ENCODE measurements around the gene TP53AIP1. TPM values are rescaled to one million over a fixed set of nuclear protein-coding genes. Genes with fewer than 3 reads are reported as not detected.

Gene TP53AIP1
- total RNA-seq, 4 donors from 2014 or later, result 1.0 TPM; not detected in 3

DNA sequence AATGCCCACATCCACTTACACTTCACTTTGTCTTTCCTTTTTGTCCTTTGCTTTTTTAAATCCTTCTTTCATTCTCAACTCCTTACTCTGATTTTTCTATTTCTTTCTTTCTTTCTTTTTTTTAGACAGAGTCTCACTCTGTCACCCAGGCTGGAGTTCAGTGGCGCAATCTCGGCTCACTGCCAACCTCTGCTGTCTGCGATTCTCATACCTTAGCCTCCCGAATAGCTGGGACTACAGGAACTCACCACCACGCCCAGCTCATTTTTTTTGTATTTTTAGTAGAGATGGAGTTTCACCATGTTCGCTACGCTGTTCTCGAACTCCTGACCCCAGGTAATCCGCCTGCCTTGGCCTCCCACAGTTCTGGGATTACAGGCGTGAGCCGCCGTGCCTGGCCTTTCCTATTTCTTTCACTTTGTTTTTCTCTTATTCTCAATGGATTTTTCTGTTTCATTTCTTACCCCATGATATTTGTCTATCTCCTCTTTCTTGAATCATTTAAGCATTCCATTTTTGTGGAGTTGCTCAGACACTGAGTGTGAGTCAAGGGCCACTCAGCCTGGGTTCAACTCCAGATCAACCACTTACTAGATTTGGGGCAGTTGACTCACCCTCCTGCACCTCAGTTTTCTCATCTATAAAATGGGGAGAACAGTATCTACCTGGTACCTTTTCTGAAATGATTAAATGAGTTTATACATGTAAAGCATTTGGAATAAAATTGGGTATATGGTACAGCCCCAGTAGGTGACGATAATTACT is 43.9 kb downstream of the TP53AIP1 start:
- Histone ChIP-seq H3K4me1 (no peaks in the 10 kb centered on the region), H3K9me3 (no peaks in the 10 kb centered on the region), H3K27ac (no peak overlapping the region), H3K36me3 (no peaks in the 10 kb centered on the region), H3K4me3 (no peak overlapping the region), H3K27me3 (no peaks in the 10 kb centered on the region)
- TF ChIP-seq, protein P1, sequence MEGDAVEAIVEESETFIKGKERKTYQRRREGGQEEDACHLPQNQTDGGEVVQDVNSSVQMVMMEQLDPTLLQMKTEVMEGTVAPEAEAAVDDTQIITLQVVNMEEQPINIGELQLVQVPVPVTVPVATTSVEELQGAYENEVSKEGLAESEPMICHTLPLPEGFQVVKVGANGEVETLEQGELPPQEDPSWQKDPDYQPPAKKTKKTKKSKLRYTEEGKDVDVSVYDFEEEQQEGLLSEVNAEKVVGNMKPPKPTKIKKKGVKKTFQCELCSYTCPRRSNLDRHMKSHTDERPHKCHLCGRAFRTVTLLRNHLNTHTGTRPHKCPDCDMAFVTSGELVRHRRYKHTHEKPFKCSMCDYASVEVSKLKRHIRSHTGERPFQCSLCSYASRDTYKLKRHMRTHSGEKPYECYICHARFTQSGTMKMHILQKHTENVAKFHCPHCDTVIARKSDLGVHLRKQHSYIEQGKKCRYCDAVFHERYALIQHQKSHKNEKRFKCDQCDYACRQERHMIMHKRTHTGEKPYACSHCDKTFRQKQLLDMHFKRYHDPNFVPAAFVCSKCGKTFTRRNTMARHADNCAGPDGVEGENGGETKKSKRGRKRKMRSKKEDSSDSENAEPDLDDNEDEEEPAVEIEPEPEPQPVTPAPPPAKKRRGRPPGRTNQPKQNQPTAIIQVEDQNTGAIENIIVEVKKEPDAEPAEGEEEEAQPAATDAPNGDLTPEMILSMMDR (IDR thresholded peaks at IDR 0.05), result no peak
- no peak for TF ChIP-seq POLR2A (IDR thresholded peaks at IDR 0.05)
- intact Hi-C loops (cut with DNase I; ENCODE audit: low total_unique reads), result no loop called here
- no peak for DNase-seq

DNA sequence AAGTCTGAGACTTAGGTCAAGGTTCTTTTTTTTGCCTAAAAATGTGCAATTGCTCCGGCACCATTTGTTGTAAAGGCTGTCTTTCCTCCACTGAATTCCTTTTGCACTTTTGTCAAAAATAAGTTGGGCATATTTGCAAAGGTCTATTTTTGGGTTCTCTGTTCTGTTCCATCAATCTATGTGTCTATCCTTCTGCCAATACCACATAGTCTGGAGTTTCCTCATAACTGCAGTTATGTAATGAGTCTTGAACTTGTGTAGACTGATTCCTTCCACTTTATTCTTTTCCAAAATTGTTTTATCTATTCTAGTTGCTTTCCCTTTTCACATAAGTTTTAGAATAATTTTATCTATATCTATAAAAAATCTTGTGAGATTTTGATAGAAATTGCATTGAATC is 44.8 kb downstream of the TP53AIP1 start:
- DNase-seq, result no peak
- TF ChIP-seq, protein P1 (IDR thresholded peaks at IDR 0.05), result no peak
- TF ChIP-seq POLR2A (IDR thresholded peaks at IDR 0.05), result no peak

DNA sequence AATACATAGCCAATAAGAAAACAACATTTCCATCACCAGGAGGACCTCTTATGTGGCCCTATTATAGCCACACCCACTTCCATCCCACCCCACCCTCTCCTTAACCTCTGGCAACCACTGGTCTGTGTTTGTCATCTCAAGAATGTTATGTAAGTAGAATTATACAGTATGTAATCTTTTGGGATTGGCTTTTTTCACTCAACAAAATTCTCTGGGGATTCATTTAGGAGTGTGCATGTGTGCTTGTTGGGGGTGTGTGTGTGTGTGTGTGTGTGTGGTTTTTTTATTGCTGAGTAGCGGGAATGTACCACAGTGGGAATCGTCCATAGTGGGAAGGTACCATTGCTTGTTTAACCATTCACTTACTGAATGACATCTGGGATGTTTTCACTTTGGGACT is 46.3 kb downstream of the TP53AIP1 start:
- Histone ChIP-seq H3K27ac (no peak overlapping the region), H3K4me3 (no peak overlapping the region), H3K4me1 (peaks cover 0 to 2% of the 10 kb centered on the region in 2 donors), H3K9me3 (no peaks in the 10 kb centered on the region), H3K36me3 (no peaks in the 10 kb centered on the region), H3K27me3 (no peaks in the 10 kb centered on the region)
- intact Hi-C loops (cut with DNase I; ENCODE audit: low total_unique reads), result no loop called here
- no peak for TF ChIP-seq POLR2A (IDR thresholded peaks at IDR 0.05)
- TF ChIP-seq, protein P1 (IDR thresholded peaks at IDR 0.05), result no peak
- DNase-seq, result no peak

More for the DNA sequence above, 44.8 kb downstream of the TP53AIP1 start:
- H3K27ac ChIP-seq, result no peak overlapping the region
- H3K27me3 ChIP-seq, result no peaks in the 10 kb centered on the region
- no peaks in the 10 kb centered on the region for H3K4me1 ChIP-seq
- no peaks in the 10 kb centered on the region for H3K9me3 ChIP-seq
- intact Hi-C loops (cut with DNase I; ENCODE audit: low total_unique reads), result no loop called here
- H3K4me3 ChIP-seq, result no peak overlapping the region
- H3K36me3 ChIP-seq, result no peaks in the 10 kb centered on the region

DNA sequence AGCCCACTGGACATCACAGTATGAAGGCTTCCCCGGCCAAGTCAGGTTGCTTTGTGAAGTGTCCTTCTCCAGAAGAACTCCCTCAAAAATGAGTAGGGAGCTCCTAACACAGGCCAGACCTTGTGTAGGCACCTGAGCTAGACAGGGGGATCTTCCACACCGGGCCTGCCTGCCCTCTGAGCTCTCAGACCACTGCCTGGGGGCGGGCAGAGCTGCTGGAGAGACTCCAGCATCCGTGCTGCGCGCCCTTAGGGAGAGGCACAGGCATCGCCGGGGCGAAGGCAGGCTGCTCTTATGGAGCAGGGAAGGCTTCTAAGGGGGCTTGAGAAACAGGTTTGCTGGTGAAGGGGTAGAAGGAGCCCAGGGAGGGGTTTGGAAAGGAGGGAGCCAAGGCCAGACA is 47.1 kb downstream of the TP53AIP1 start:
- no peak for DNase-seq
- no peak for TF ChIP-seq POLR2A (IDR thresholded peaks at IDR 0.05)
- TF ChIP-seq, protein P1 (IDR thresholded peaks at IDR 0.05), result no peak
- H3K4me3 ChIP-seq, result no peak overlapping the region
- no peak overlapping the region for H3K27ac ChIP-seq
- H3K36me3 ChIP-seq, result no peaks in the 10 kb centered on the region
- intact Hi-C loops (cut with DNase I; ENCODE audit: low total_unique reads), result no loop called here
- no peaks in the 10 kb centered on the region for H3K9me3 ChIP-seq
- H3K4me1 ChIP-seq, result peaks cover 0 to 8% of the 10 kb centered on the region in 2 donors
- no peaks in the 10 kb centered on the region for H3K27me3 ChIP-seq

DNA sequence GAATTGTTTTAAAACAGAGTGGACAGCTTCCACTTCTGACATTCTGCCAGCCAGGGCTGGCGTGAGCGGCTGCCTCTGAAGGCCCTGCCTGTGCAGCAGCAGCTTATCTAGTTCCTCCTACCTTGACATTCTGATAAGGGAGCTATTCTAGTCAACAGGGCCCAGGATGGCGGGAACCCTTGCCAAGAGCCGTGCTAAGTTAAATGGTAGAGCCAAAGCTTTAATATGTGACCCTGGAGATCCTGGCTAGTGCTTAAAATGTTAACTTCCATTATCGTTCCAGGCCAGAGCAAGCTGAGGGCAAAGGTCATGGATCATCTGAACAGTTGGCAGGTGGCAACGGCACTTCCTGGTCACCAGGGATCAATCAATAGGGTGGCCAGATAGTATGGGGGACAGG is 48.0 kb downstream of the TP53AIP1 start:
- intact Hi-C loops (cut with DNase I; ENCODE audit: low total_unique reads), result no loop called here

More for the DNA sequence above, 48.0 kb downstream of the TP53AIP1 start:
- no peak for TF ChIP-seq POLR2A (IDR thresholded peaks at IDR 0.05)
- TF ChIP-seq, protein P1 (IDR thresholded peaks at IDR 0.05), result no peak
- Histone ChIP-seq H3K4me3 (no peak overlapping the region), H3K4me1 (peaks cover 0 to 12% of the 10 kb centered on the region in 2 donors), H3K36me3 (no peaks in the 10 kb centered on the region), H3K27ac (no peak overlapping the region), H3K27me3 (no peaks in the 10 kb centered on the region), H3K9me3 (no peaks in the 10 kb centered on the region)
- no peak for DNase-seq

Measured in uterus (tissue), 4 donors.